ENCODE measurements around the gene ASNSD1.

ASNSD1 gene

DNA sequence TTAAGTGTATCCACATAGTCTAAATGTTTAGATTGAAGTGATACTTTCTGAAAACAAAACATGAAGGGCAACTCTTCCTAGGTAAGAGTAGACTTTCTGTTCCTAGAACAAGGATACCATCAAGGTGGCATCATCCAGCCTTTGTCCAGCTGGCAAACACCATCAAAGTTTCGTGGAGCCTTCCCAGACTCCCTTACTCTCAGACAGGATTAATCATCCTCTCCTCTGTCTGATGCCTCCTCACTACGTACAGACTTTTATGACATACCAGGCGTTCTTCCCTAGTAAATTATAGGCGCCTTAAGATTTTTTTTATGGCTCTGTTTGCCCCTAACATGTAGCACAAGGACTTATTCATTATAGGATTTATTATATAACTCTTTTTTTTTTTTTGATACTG is 29.4 kb upstream of the ASNSD1 start:
- CTCF ChIA-PET, result no interaction called here
- DNase-seq (ENCODE audit: low spot score), result no peak

DNA sequence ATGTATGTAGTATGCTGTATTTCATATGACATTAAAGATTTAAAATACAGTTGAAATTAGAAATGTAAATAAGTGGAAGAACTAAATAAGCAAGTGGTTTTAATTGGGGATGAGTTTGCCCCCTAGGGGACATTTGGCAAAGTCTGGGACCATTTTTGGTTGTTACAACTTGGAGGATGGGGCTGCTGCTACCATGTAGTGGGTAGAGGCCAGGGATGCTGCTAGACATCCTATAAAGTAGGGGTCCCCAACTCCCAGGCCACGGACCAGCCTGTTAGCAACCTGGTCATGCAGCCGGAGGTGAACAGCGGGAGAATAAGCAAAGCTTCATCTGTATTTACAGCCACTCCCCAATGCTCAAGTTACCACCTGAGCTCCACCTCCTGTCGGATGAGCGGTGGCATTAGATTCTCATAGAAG is 27.9 kb upstream of the ASNSD1 start:
- TF ChIP-seq, protein P1, sequence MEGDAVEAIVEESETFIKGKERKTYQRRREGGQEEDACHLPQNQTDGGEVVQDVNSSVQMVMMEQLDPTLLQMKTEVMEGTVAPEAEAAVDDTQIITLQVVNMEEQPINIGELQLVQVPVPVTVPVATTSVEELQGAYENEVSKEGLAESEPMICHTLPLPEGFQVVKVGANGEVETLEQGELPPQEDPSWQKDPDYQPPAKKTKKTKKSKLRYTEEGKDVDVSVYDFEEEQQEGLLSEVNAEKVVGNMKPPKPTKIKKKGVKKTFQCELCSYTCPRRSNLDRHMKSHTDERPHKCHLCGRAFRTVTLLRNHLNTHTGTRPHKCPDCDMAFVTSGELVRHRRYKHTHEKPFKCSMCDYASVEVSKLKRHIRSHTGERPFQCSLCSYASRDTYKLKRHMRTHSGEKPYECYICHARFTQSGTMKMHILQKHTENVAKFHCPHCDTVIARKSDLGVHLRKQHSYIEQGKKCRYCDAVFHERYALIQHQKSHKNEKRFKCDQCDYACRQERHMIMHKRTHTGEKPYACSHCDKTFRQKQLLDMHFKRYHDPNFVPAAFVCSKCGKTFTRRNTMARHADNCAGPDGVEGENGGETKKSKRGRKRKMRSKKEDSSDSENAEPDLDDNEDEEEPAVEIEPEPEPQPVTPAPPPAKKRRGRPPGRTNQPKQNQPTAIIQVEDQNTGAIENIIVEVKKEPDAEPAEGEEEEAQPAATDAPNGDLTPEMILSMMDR (conservative IDR thresholded peaks at IDR 0.05; ENCODE audit: low read depth), result no peak
- POLR2A ChIA-PET (ENCODE audit: low non-redundant PET), result no interaction called here
- DNase-seq (ENCODE audit: low spot score), result no peak
- H3K27ac ChIP-seq, result no peak overlapping the region
- CTCF ChIA-PET, result interaction anchor here (0.6 to 0.7 kb wide), 2 partner anchors 26 to 27 kb away, joined by 3 to 5 read pairs; no protein-coding TSS in a partner anchor

More for the DNA sequence above, 29.4 kb upstream of the ASNSD1 start:
- TF ChIP-seq, protein P1 (conservative IDR thresholded peaks at IDR 0.05; ENCODE audit: low read depth), result no peak
- POLR2A ChIA-PET (ENCODE audit: low non-redundant PET), result no interaction called here
- H3K27ac ChIP-seq, result no peak overlapping the region

DNA sequence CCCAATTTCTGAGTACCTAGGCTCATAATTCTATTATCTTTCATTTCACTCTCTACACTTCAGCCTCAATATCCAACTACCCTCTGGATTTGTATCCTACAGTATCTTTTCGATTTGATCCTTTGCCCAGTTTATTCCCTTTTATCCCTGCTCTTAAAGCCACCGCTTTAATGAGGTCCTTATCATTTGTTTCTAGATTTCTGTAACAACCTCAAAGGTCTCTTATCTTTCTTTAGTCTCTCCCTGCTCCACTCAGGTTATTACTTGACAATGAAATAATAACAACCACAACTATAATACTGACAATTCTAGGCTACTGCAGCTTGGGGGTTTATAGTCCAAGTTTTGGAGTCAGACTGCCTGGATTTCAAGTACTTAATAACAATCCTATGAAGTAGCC is 25.9 kb upstream of the ASNSD1 start:
- POLR2A ChIA-PET (ENCODE audit: low non-redundant PET), result no interaction called here
- TF ChIP-seq, protein P1 (conservative IDR thresholded peaks at IDR 0.05; ENCODE audit: low read depth), result no peak
- CTCF ChIA-PET, result no interaction called here

DNA sequence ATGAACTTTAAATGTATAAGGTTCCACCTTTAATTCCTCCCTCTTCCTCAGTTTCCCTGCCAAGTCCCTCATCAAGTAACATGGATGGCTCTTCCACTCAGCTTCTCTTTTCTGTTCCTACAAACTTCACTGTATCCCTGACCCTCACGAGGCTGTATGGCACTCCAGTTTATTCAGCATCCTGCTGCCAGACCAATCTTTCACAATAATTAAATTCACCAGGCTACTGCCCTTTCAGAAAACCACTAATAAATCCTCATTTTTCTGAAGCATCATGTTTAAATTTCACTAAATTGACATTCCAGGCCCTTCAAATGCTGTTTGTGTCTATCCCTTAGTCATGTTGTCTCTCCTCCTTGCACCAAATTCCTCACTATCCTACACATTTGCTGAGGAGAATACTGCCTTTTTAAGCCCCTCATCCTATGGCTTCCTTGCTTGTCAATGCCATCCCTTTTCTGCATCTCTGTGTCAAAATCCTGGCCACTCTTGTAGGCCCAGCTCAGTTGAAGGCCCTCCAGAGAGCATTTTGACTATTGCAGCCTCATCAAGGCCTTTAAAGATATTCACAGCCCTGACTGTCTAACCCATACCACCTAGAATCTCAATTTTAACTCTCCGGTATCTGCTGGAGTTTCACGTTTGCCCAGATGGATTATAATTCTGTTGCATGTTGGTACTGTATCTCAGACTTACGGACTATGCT is 22.8 kb upstream of the ASNSD1 start:
- CTCF ChIA-PET, result interaction anchor here (0.6 kb wide), 1 partner anchor 528 kb away, joined by 3 read pairs; no protein-coding TSS in a partner anchor
- H3K27ac ChIP-seq, result no peak overlapping the region
- POLR2A ChIA-PET (ENCODE audit: low non-redundant PET), result no interaction called here
- no peak for DNase-seq (ENCODE audit: low spot score)
- TF ChIP-seq, protein P1 (conservative IDR thresholded peaks at IDR 0.05; ENCODE audit: low read depth), result no peak

More for the DNA sequence above, 25.9 kb upstream of the ASNSD1 start:
- DNase-seq (ENCODE audit: low spot score), result no peak
- H3K27ac ChIP-seq, result no peak overlapping the region

DNA sequence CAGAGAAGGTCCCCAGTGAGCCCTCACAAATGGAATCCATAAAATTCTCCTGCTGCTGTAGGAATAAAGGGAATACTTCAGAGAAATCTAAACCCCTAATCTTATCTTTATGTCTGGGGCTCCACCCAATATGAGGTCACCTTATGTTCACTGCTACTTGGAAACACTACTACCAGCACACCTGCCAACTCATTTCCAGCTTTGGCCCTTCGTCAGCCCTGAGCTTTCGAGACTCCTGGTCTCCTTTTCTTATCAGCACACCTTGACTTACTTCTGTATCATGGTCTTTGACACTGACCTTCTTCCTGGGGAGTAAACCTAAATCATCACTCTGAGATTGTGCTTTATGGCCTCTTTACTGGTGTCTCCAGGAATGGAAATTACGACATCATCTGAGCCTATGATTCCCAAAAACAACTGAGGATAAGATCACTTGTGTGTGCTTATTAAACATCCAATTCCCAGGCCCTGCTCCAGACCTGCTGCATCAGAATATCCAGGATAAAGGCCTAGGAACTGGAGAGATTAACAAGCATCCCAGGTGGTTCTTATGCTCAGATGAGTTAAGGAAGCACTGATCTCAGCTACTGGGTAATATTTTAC is 22.2 kb upstream of the ASNSD1 start:
- H3K27ac ChIP-seq, result no peak overlapping the region
- DNase-seq (ENCODE audit: low spot score), result no peak
- ChIA-PET POLR2A (ENCODE audit: low non-redundant PET) (no interaction called here), CTCF (interaction anchor here (0.6 kb wide), 1 partner anchor 528 kb away, joined by 3 read pairs; no protein-coding TSS in a partner anchor)
- TF ChIP-seq, protein P1 (conservative IDR thresholded peaks at IDR 0.05; ENCODE audit: low read depth), result no peak

DNA sequence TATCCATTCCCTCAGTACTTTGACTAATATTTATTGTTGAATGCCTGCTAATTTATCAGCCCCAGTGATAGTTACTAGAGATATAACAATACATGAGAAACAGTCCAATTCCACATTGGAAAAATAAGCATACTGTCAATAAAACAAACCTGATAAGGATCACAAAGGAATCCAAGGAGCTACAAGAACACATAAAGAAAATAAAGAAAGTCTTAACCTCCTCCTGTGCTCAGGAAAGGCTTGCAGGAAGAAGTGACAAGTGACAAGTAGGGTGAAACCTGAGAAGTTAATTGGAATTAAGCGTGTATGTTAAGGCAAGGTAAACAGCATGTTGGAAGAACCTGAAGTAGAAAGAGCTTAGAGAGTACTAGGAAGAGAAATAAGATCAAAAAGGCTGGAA is 20.3 kb upstream of the ASNSD1 start:
- TF ChIP-seq, protein P1 (conservative IDR thresholded peaks at IDR 0.05; ENCODE audit: low read depth), result no peak
- no peak for DNase-seq (ENCODE audit: low spot score)
- no peak overlapping the region for H3K27ac ChIP-seq
- CTCF ChIA-PET, result interaction anchor here (0.6 to 0.7 kb wide), 2 partner anchors 37 to 109 kb away, joined by 3 read pairs; no protein-coding TSS in a partner anchor
- POLR2A ChIA-PET (ENCODE audit: low non-redundant PET), result no interaction called here
